Measurements from ENCODE around the gene CAPZB.
"Not testable (repeated sequence)": the region's sequence is repeated elsewhere in the genome, so short reads cannot be mapped to it uniquely, and the experiment has no call there.

CAPZB gene

GRCh38 chr1:19497443-19497842, 12.1 kb upstream of the CAPZB start:
- not testable (repeated sequence) for DNase-seq (ENCODE audit: low read depth, low spot score)

- no peak for DNase-seq (ENCODE audit: low read depth, low spot score)
Measured at GRCh38 chr1:19496527-19496874, 11.2 kb upstream of the CAPZB start.

- no peak for DNase-seq (ENCODE audit: low read depth, low spot score)
Measured at GRCh38 chr1:19495799-19496526, 10.6 kb upstream of the CAPZB start.

GRCh38 chr1:19495000-19495656, 9.8 kb upstream of the CAPZB start:
- DNase-seq (ENCODE audit: low read depth, low spot score): no peak

- no peak for DNase-seq (ENCODE audit: low read depth, low spot score)
Measured at GRCh38 chr1:19493547-19493946, 8.2 kb upstream of the CAPZB start.

GRCh38 chr1:19489996-19490395, 4.7 kb upstream of the CAPZB start:
- no peak for DNase-seq (ENCODE audit: low read depth, low spot score)

- no peak for DNase-seq (ENCODE audit: low read depth, low spot score)
Measured at GRCh38 chr1:19488136-19488535, 2.8 kb upstream of the CAPZB start.

- DNase-seq (ENCODE audit: low read depth, low spot score): no peak
Measured at GRCh38 chr1:19484798-19485361, 459 bp downstream of the CAPZB start.

GRCh38 chr1:19484338-19484797, 971 bp downstream of the CAPZB start:
- no peak for DNase-seq (ENCODE audit: low read depth, low spot score)

GRCh38 chr1:19483691-19484090, 1.6 kb downstream of the CAPZB start:
- DNase-seq (ENCODE audit: low read depth, low spot score): no peak

GRCh38 chr1:19483261-19483660, 2.1 kb downstream of the CAPZB start:
- no peak for DNase-seq (ENCODE audit: low read depth, low spot score)

- DNase-seq (ENCODE audit: low read depth, low spot score): no peak
Measured at GRCh38 chr1:19481826-19482398, 3.4 kb downstream of the CAPZB start.

- no peak for DNase-seq (ENCODE audit: low read depth, low spot score)
Measured at GRCh38 chr1:19480282-19480681, 5.1 kb downstream of the CAPZB start.

- DNase-seq (ENCODE audit: low read depth, low spot score): no peak
Measured at GRCh38 chr1:19479351-19480120, 5.8 kb downstream of the CAPZB start.

- DNase-seq (ENCODE audit: low read depth, low spot score): no peak
Measured at GRCh38 chr1:19478322-19478721, 7.0 kb downstream of the CAPZB start.

GRCh38 chr1:19477284-19478249, 7.8 kb downstream of the CAPZB start:
- no peak for DNase-seq (ENCODE audit: low read depth, low spot score)

- DNase-seq (ENCODE audit: low read depth, low spot score): no peak
Measured at GRCh38 chr1:19476450-19477190, 8.7 kb downstream of the CAPZB start.

GRCh38 chr1:19475296-19475695, 10.0 kb downstream of the CAPZB start:
- no peak for DNase-seq (ENCODE audit: low read depth, low spot score)

- no peak for DNase-seq (ENCODE audit: low read depth, low spot score)
Measured at GRCh38 chr1:19472174-19472573, 13.2 kb downstream of the CAPZB start.

GRCh38 chr1:19469004-19469403, 16.3 kb downstream of the CAPZB start:
- no peak for DNase-seq (ENCODE audit: low read depth, low spot score)
